ENCODE measurements around the gene PATL1. TPM values are rescaled to one million over a fixed set of nuclear protein-coding genes. Genes with fewer than 3 reads are reported as not detected.

PATL1 gene
- total and polyA plus RNA-seq, 2 donors (not counting 1 experiment from before 2014, with no cell fraction given) = 40.8 to 45.0 TPM

DNA sequence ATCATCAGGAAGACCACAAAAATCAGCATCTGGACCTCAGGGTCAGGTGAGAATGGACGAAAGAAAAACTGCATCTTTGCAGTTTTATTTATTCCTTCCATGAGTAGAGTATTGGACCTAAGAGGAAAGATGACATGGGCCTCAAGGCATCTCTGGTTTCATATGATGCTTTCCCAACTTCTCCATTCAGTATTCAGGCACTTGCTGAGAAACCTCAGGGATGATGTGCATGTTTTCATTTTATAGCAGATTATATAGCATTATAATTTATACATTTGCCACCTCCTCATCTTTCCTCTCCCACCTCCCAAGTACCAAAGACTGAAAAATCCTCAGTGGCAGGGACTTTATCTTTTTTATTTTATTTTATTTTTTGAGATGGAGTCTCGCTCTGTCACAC is 44.9 kb upstream of the PATL1 start, which contains the start of gene OR10V1:
OR10V1 (minus strand) TSS at position 101 of the 400 bp plus-strand sequence; CDS start at position 101, 0 bp downstream.
- DNase-seq = no peak
- no peak within 1 kb of the TSS for H3K4me3 ChIP-seq (ENCODE audit: control extremely low read depth in 1 of 5, extremely low read depth in 1 of 5, insufficient read depth in 1 of 5, low read depth in 2 of 5, low read length in 4 of 5)
- no peak within 1 kb of the TSS for H3K4me3 Mint-ChIP-seq
- intact Hi-C loops (cut with micrococcal nuclease) = no loop called here
- no peaks in the 10 kb centered on the region for H3K4me1 Mint-ChIP-seq
- no peaks in the 10 kb centered on the region for H3K9me3 ChIP-seq (ENCODE audit: control extremely low read depth in 1 of 3, control insufficient read depth in 2 of 3, insufficient read depth in 1 of 3, low read length in 2 of 3)
- CTCF ChIA-PET = no interaction called here
- POLR2A ChIA-PET = no interaction called here
- no peak within 1 kb of the TSS for H3K27ac Mint-ChIP-seq
- peaks cover 0 to 7% (median 0%) of the 10 kb centered on the region in 4 experiments for H3K27me3 ChIP-seq (replicated peaks in 1 of 4; ENCODE audit: control extremely low read depth in 1 of 4, control insufficient read depth in 3 of 4, insufficient read depth in 4 of 4, low read length in 3 of 4)
- H2AFZ ChIP-seq (ENCODE audit: insufficient read depth, low read depth, low read length, poor library complexity, severe bottlenecking) = no peak within 1 kb of the TSS
- H3K27ac ChIP-seq (ENCODE audit: low read length in 2 of 2) = no peak within 1 kb of the TSS
- TF ChIP-seq EZH2 (IDR thresholded peaks at IDR 0.05; ENCODE audit: borderline replicate concordance, insufficient read depth, low read depth, low read length, poor library complexity, severe bottlenecking) (no peak), CTCF (IDR thresholded peaks at IDR 0.05) (no peak)
- H3K9ac ChIP-seq (ENCODE audit: low read length) = no peak within 1 kb of the TSS
- no peaks in the 10 kb centered on the region for H3K4me1 ChIP-seq (ENCODE audit: control insufficient read depth in 2 of 2, insufficient read depth in 2 of 2, low read length in 2 of 2)
- no peaks in the 10 kb centered on the region for H3K79me2 ChIP-seq (ENCODE audit: control insufficient read depth, insufficient read depth, low read length)
- H3K27me3 Mint-ChIP-seq = peaks cover 32% of the 10 kb centered on the region
- H3K4me2 ChIP-seq (replicated peaks; ENCODE audit: low read depth, low read length, poor library complexity, severe bottlenecking) = no peak within 1 kb of the TSS
- WGBS (ENCODE audit: insufficient coverage) = 100% methylated on average over 1 of the region's 2 CpGs
- ATAC-seq (ENCODE audit: low read depth) = no peak
- no peaks in the 10 kb centered on the region for H3K36me3 ChIP-seq (replicated peaks in 1 of 2; ENCODE audit: control extremely low read depth in 1 of 2, control insufficient read depth in 1 of 2, extremely low read depth in 1 of 2, insufficient read depth in 2 of 2, low read length in 1 of 2)
- no peaks in the 10 kb centered on the region for H4K20me1 ChIP-seq (ENCODE audit: control insufficient read depth, insufficient read depth, low read length, poor library complexity, severe bottlenecking)
- no peaks in the 10 kb centered on the region for H3K9me3 Mint-ChIP-seq (ENCODE audit: insufficient read depth)

DNA sequence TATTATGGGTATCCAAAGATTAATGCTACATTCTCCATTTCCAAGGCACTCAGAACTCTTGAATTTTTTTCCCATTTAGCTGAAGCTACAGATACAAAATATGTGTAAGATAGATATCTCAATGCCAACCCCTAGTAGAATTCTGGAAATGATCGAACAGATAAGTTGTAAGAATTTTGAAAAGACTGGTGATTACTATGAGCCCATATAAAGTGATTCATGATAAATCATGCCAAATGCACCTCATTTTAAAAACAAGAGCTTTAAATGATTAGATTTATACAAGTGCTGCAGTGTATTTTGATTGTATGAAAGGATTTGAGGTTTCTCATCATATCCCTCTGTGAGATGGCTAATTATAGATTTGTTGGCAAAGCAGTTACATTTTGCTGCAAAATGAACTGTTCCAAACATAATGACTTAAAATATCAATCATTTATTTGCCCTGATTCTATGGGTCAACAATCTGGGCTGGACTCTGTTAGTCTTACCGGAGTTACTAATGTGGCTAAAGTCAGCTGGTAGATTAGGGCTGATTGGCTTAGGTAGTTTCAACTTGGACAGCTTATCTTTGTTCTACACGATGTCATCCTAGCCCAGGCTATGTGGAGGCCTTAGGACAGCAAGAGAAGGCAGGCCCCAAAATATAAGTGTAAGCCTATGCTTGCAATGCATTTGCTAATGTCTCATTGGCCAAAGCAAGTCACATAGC is 41.5 kb upstream of the PATL1 start:
- H3K4me1 ChIP-seq (ENCODE audit: control insufficient read depth in 2 of 2, insufficient read depth in 2 of 2, low read length in 2 of 2) = no peaks in the 10 kb centered on the region
- peaks cover 0 to 8% (median 3%) of the 10 kb centered on the region in 4 experiments for H3K27me3 ChIP-seq (replicated peaks in 1 of 4; ENCODE audit: control extremely low read depth in 1 of 4, control insufficient read depth in 3 of 4, insufficient read depth in 4 of 4, low read length in 3 of 4)
- no peak overlapping the region for H3K27ac ChIP-seq (ENCODE audit: low read length in 2 of 2)
- TF ChIP-seq EZH2 (IDR thresholded peaks at IDR 0.05; ENCODE audit: borderline replicate concordance, insufficient read depth, low read depth, low read length, poor library complexity, severe bottlenecking) = no peak
- no peak for TF ChIP-seq CTCF (IDR thresholded peaks at IDR 0.05)
- Mint-ChIP-seq H3K4me1 (no peaks in the 10 kb centered on the region), H3K27ac (no peak overlapping the region), H3K27me3 (peaks cover 39% of the 10 kb centered on the region), H3K9me3 (ENCODE audit: insufficient read depth) (no peaks in the 10 kb centered on the region), H3K4me3 (no peak overlapping the region)
- no peaks in the 10 kb centered on the region for H4K20me1 ChIP-seq (ENCODE audit: control insufficient read depth, insufficient read depth, low read length, poor library complexity, severe bottlenecking)
- ATAC-seq (ENCODE audit: low read depth) (no peak), DNase-seq (no peak)
- no peak overlapping the region for H3K4me2 ChIP-seq (replicated peaks; ENCODE audit: low read depth, low read length, poor library complexity, severe bottlenecking)
- H3K36me3 ChIP-seq (replicated peaks in 1 of 2; ENCODE audit: control extremely low read depth in 1 of 2, control insufficient read depth in 1 of 2, extremely low read depth in 1 of 2, insufficient read depth in 2 of 2, low read length in 1 of 2) = no peaks in the 10 kb centered on the region
- H2AFZ ChIP-seq (ENCODE audit: insufficient read depth, low read depth, low read length, poor library complexity, severe bottlenecking) = no peak overlapping the region
- intact Hi-C loops (cut with micrococcal nuclease) = no loop called here
- no peak overlapping the region for H3K4me3 ChIP-seq (ENCODE audit: control extremely low read depth in 1 of 5, extremely low read depth in 1 of 5, insufficient read depth in 1 of 5, low read depth in 2 of 5, low read length in 4 of 5)
- 100% methylated on average over 1 of the region's 3 CpGs for WGBS (ENCODE audit: insufficient coverage)
- ChIA-PET POLR2A (no interaction called here), CTCF (no interaction called here)
- H3K9ac ChIP-seq (ENCODE audit: low read length) = no peak overlapping the region
- H3K79me2 ChIP-seq (ENCODE audit: control insufficient read depth, insufficient read depth, low read length) = no peaks in the 10 kb centered on the region
- no peaks in the 10 kb centered on the region for H3K9me3 ChIP-seq (ENCODE audit: control extremely low read depth in 1 of 3, control insufficient read depth in 2 of 3, insufficient read depth in 1 of 3, low read length in 2 of 3)
